Measurements from ENCODE around the gene TMEM14A.

DNA sequence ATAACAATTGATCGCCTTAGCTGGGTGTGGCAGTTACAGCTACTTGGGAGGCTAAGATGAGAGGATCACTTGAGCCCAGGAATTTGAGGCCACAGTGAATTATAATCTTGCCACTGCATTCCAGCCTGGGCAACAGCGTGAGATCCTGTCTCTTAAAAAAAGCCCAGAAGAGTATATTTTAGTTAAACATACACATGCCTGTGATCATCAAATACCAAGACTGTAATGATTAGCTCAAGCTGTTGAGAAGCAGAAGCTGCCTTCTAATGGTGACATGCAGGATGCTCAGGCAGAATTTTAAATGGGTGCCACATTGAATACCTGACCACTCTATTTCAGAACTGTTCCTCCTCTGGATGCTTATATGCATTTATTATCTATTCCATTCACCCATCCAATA, 8.9 kb upstream of the TMEM14A start:
- TF ChIP-seq, protein P1, sequence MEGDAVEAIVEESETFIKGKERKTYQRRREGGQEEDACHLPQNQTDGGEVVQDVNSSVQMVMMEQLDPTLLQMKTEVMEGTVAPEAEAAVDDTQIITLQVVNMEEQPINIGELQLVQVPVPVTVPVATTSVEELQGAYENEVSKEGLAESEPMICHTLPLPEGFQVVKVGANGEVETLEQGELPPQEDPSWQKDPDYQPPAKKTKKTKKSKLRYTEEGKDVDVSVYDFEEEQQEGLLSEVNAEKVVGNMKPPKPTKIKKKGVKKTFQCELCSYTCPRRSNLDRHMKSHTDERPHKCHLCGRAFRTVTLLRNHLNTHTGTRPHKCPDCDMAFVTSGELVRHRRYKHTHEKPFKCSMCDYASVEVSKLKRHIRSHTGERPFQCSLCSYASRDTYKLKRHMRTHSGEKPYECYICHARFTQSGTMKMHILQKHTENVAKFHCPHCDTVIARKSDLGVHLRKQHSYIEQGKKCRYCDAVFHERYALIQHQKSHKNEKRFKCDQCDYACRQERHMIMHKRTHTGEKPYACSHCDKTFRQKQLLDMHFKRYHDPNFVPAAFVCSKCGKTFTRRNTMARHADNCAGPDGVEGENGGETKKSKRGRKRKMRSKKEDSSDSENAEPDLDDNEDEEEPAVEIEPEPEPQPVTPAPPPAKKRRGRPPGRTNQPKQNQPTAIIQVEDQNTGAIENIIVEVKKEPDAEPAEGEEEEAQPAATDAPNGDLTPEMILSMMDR (IDR thresholded peaks at IDR 0.05; ENCODE audit: insufficient read depth, low read length): no peak
- TF ChIP-seq, protein P2, sequence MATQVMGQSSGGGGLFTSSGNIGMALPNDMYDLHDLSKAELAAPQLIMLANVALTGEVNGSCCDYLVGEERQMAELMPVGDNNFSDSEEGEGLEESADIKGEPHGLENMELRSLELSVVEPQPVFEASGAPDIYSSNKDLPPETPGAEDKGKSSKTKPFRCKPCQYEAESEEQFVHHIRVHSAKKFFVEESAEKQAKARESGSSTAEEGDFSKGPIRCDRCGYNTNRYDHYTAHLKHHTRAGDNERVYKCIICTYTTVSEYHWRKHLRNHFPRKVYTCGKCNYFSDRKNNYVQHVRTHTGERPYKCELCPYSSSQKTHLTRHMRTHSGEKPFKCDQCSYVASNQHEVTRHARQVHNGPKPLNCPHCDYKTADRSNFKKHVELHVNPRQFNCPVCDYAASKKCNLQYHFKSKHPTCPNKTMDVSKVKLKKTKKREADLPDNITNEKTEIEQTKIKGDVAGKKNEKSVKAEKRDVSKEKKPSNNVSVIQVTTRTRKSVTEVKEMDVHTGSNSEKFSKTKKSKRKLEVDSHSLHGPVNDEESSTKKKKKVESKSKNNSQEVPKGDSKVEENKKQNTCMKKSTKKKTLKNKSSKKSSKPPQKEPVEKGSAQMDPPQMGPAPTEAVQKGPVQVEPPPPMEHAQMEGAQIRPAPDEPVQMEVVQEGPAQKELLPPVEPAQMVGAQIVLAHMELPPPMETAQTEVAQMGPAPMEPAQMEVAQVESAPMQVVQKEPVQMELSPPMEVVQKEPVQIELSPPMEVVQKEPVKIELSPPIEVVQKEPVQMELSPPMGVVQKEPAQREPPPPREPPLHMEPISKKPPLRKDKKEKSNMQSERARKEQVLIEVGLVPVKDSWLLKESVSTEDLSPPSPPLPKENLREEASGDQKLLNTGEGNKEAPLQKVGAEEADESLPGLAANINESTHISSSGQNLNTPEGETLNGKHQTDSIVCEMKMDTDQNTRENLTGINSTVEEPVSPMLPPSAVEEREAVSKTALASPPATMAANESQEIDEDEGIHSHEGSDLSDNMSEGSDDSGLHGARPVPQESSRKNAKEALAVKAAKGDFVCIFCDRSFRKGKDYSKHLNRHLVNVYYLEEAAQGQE (IDR thresholded peaks at IDR 0.05; ENCODE audit: insufficient replicate concordance, low read depth): no peak
- TF ChIP-seq POLR2AphosphoS5 (IDR thresholded peaks at IDR 0.05; ENCODE audit: low read depth) (no peak), GABPA (IDR thresholded peaks at IDR 0.05; ENCODE audit: low read depth) (no peak), SPI1 (IDR thresholded peaks at IDR 0.05; ENCODE audit: borderline replicate concordance, low read depth) (no peak)

All from HL-60 (cell line).